Neuronal stem cell (in vitro differentiated cells): ENCODE measurements around the gene OSBPL9.

Source experiments
- DNase-seq: peaks from one replicate; pipeline ENCODE4 v3.0.0-alpha.2; 2013; ENCODE audit warnings: low spot score
- H2AFZ ChIP-seq: one replicate; pipeline ENCODE4 v1.6.1; 2013; ENCODE audit warnings: mild to moderate bottlenecking, low read length, inconsistent platforms
- H2AK5ac ChIP-seq: 2 replicates; pipeline ENCODE4 v1.6.1; 2013; ENCODE audit warnings: low read depth, mild to moderate bottlenecking, inconsistent platforms, low read length, moderate library complexity, mixed read lengths
- H2BK120ac ChIP-seq: 2 replicates; pipeline ENCODE4 v1.6.1; 2013; ENCODE audit warnings: low read depth, mild to moderate bottlenecking, inconsistent platforms, low read length, moderate library complexity, mixed read lengths
- H2BK12ac ChIP-seq: one replicate; pipeline ENCODE4 v1.6.1; 2013; ENCODE audit warnings: low read length, inconsistent platforms
- H2BK15ac ChIP-seq: 2 replicates; pipeline ENCODE4 v1.6.1; 2013; ENCODE audit warnings: mild to moderate bottlenecking, low read length, inconsistent platforms, mixed read lengths
- H2BK5ac ChIP-seq: one replicate; pipeline ENCODE4 v1.6.1; 2013; ENCODE audit warnings: inconsistent platforms, mild to moderate bottlenecking, low read length, moderate library complexity
- H3K14ac ChIP-seq: one replicate; pipeline ENCODE4 v1.6.1; 2013; ENCODE audit warnings: low read length, inconsistent platforms
- H3K18ac ChIP-seq: 2 replicates; pipeline ENCODE4 v1.6.1; 2013; ENCODE audit warnings: low read length, inconsistent platforms
- H3K23ac ChIP-seq: 2 replicates; pipeline ENCODE4 v1.6.1; 2013; ENCODE audit warnings: low read depth, mild to moderate bottlenecking, mixed read lengths, low read length, inconsistent platforms; ENCODE audit not compliant: poor library complexity
- H3K27ac ChIP-seq: replicated peaks from 3 replicates; pipeline ENCODE4 v1.5.1; 2013; ENCODE audit warnings: low read length, inconsistent platforms
- H3K27me3 ChIP-seq, 3 experiments: 2 replicates each; pipeline ENCODE4 v1.6.1; 2013; ENCODE audit warnings: low read length in 3 of 3, mild to moderate bottlenecking in 2 of 3, inconsistent platforms in 1 of 3, low read depth in 1 of 3, mixed read lengths in 1 of 3, moderate library complexity in 1 of 3; ENCODE audit not compliant: control insufficient read depth in 3 of 3, insufficient read depth in 3 of 3
- H3K36me3 ChIP-seq, 2 donors: replicated peaks in 1 of 2; 2 replicates each; pipeline ENCODE4 v1.6.1; 2013; ENCODE audit warnings: low read length in 2 of 2; ENCODE audit not compliant: control insufficient read depth in 2 of 2, insufficient read depth in 2 of 2
- H3K4ac ChIP-seq: 2 replicates; pipeline ENCODE4 v1.6.1; 2013; ENCODE audit warnings: inconsistent platforms, mild to moderate bottlenecking, low read length, moderate library complexity
- H3K4me1 ChIP-seq, 2 donors: 1 replicate in 1 of 2; 2 replicates in 1 of 2; pipeline ENCODE4 v1.6.1; 2013; ENCODE audit warnings: low read length in 2 of 2, low read depth in 1 of 2; ENCODE audit not compliant: control insufficient read depth in 2 of 2, insufficient read depth in 1 of 2
- H3K4me2 ChIP-seq: one replicate; pipeline ENCODE4 v1.6.1; 2013; ENCODE audit warnings: mild to moderate bottlenecking, low read length, inconsistent platforms; ENCODE audit not compliant: insufficient read depth, poor library complexity, severe bottlenecking
- H3K4me3 ChIP-seq, 2 donors: 2 replicates each; pipeline ENCODE4 v1.5.1; 2013; ENCODE audit warnings: low read length in 2 of 2, mild to moderate bottlenecking in 2 of 2, inconsistent platforms in 1 of 2, moderate library complexity in 1 of 2
- H3K79me1 ChIP-seq: one replicate; pipeline ENCODE4 v1.6.1; 2013; ENCODE audit warnings: low read depth, mild to moderate bottlenecking, inconsistent platforms, low read length, moderate library complexity
- H3K9ac ChIP-seq: one replicate; pipeline ENCODE4 v1.6.1; 2013; ENCODE audit warnings: mild to moderate bottlenecking, low read depth, low read length, inconsistent platforms; ENCODE audit not compliant: poor library complexity
- H3K9me3 ChIP-seq, 2 donors: replicated peaks in 1 of 2; 2 replicates each; pipeline versions ENCODE3 to v1.6.1; 2013; ENCODE audit warnings: low read length in 2 of 2, mild to moderate bottlenecking in 2 of 2, inconsistent platforms in 1 of 2, low read depth in 1 of 2, mixed read lengths in 1 of 2, moderate library complexity in 1 of 2; ENCODE audit not compliant: control insufficient read depth in 2 of 2, insufficient read depth in 1 of 2
- H4K8ac ChIP-seq: one replicate; pipeline ENCODE4 v1.6.1; 2013; ENCODE audit warnings: low read depth, mild to moderate bottlenecking, inconsistent platforms, low read length, moderate library complexity
- H4K91ac ChIP-seq: one replicate; pipeline ENCODE4 v1.6.1; 2013; ENCODE audit warnings: low read length, low read depth, mild to moderate bottlenecking, inconsistent platforms; ENCODE audit not compliant: poor library complexity
- WGBS, 2 donors: extraction: QIAGEN DNeasy Blood & Tissue Kit; methylation state at CpG; one replicate each; pipeline ENCODE4 v1.1.7; 2013; ENCODE audit warnings: missing lambda C conversion rate in 2 of 2, mixed read lengths in 1 of 2; ENCODE audit not compliant: insufficient read length in 2 of 2, insufficient replicate concordance in 1 of 2; ENCODE audit errors: extremely low coverage in 2 of 2; 5-methylcytosine and 5-hydroxymethylcytosine counted together

The OSBPL9 gene

GRCh38 chr1:51660580-51660979 is 43.7 kb downstream of the OSBPL9 start:
- no peak overlapping the region for H4K91ac ChIP-seq
- no peaks in the 10 kb centered on the region for H3K79me1 ChIP-seq
- H3K27me3 ChIP-seq = no peaks in the 10 kb centered on the region
- no peaks in the 10 kb centered on the region for H3K36me3 ChIP-seq
- no peak overlapping the region for H2BK120ac ChIP-seq
- H3K23ac ChIP-seq = no peak overlapping the region
- no peak overlapping the region for H2AK5ac ChIP-seq
- H3K27ac ChIP-seq = no peak overlapping the region
- no peak for DNase-seq
- H3K9ac ChIP-seq = no peak overlapping the region
- WGBS, 2 donors = no CpG with 5 or more reads among the region's 1 CpG
- H2BK15ac ChIP-seq = no peak overlapping the region
- no peak overlapping the region for H2BK12ac ChIP-seq
- no peak overlapping the region for H3K18ac ChIP-seq
- no peak overlapping the region for H2AFZ ChIP-seq
- H3K4ac ChIP-seq = no peak overlapping the region
- H4K8ac ChIP-seq = no peak overlapping the region
- H3K9me3 ChIP-seq = no peaks in the 10 kb centered on the region
- H3K4me2 ChIP-seq = no peak overlapping the region
- no peak overlapping the region for H3K4me3 ChIP-seq
- H2BK5ac ChIP-seq = no peak overlapping the region
- peaks cover 0 to 3% of the 10 kb centered on the region in 2 donors for H3K4me1 ChIP-seq
- H3K14ac ChIP-seq = no peak overlapping the region

GRCh38 chr1:51661081-51661518 is 44.2 kb downstream of the OSBPL9 start:
- Histone ChIP-seq H2AK5ac (no peak overlapping the region), H3K9ac (no peak overlapping the region), H2BK15ac (no peak overlapping the region), H3K4me3 (no peak overlapping the region), H3K4ac (no peak overlapping the region), H3K4me1 (peaks cover 0 to 3% of the 10 kb centered on the region in 2 donors), H2AFZ (no peak overlapping the region), H3K79me1 (no peaks in the 10 kb centered on the region), H3K36me3 (no peaks in the 10 kb centered on the region), H3K9me3 (no peaks in the 10 kb centered on the region), H3K14ac (no peak overlapping the region), H3K27ac (no peak overlapping the region), H2BK12ac (no peak overlapping the region), H3K18ac (no peak overlapping the region), H4K91ac (no peak overlapping the region), H3K4me2 (no peak overlapping the region), H3K23ac (no peak overlapping the region), H4K8ac (no peak overlapping the region), H3K27me3 (no peaks in the 10 kb centered on the region), H2BK5ac (no peak overlapping the region), H2BK120ac (no peak overlapping the region)
- DNase-seq = no peak
- no CpG with 5 or more reads among the region's 3 CpGs for WGBS, 2 donors

GRCh38 chr1:51663105-51663504 is 46.2 kb downstream of the OSBPL9 start:
- no peak overlapping the region for H4K91ac ChIP-seq

GRCh38 chr1:51663721-51664120 is 46.8 kb downstream of the OSBPL9 start:
- Histone ChIP-seq H3K36me3 (no peaks in the 10 kb centered on the region), H2BK5ac (no peak overlapping the region), H3K9me3 (no peaks in the 10 kb centered on the region), H3K18ac (no peak overlapping the region), H3K27me3 (no peaks in the 10 kb centered on the region), H3K27ac (no peak overlapping the region), H3K4ac (no peak overlapping the region), H4K8ac (no peak overlapping the region), H2BK12ac (no peak overlapping the region), H3K4me1 (peaks cover 0 to 3% of the 10 kb centered on the region in 2 donors), H3K79me1 (no peaks in the 10 kb centered on the region), H2BK15ac (no peak overlapping the region), H3K4me3 (no peak overlapping the region), H2AK5ac (no peak overlapping the region), H2BK120ac (no peak overlapping the region), H2AFZ (no peak overlapping the region), H3K4me2 (no peak overlapping the region), H3K14ac (no peak overlapping the region), H4K91ac (no peak overlapping the region), H3K23ac (no peak overlapping the region), H3K9ac (no peak overlapping the region)
- WGBS, 2 donors = no CpG with 5 or more reads among the region's 2 CpGs
- no peak for DNase-seq

More at GRCh38 chr1:51663105-51663504, 46.2 kb downstream of the OSBPL9 start:
- Histone ChIP-seq H3K27me3 (no peaks in the 10 kb centered on the region), H3K27ac (no peak overlapping the region), H3K4ac (no peak overlapping the region), H3K23ac (no peak overlapping the region), H3K9me3 (no peaks in the 10 kb centered on the region), H2BK5ac (no peak overlapping the region), H3K14ac (no peak overlapping the region), H3K4me1 (peaks cover 0 to 3% of the 10 kb centered on the region in 2 donors), H2BK15ac (no peak overlapping the region), H4K8ac (no peak overlapping the region), H2BK120ac (no peak overlapping the region), H2AFZ (no peak overlapping the region), H2BK12ac (no peak overlapping the region), H2AK5ac (no peak overlapping the region), H3K4me2 (no peak overlapping the region), H3K9ac (no peak overlapping the region), H3K4me3 (no peak overlapping the region), H3K36me3 (no peaks in the 10 kb centered on the region), H3K79me1 (no peaks in the 10 kb centered on the region), H3K18ac (no peak overlapping the region)
- DNase-seq = no peak
- WGBS, 2 donors = no CpG with 5 or more reads among the region's 1 CpG
